Spleen (tissue), 11 donors: ENCODE measurements around the gene RPRD1B. TPM values are rescaled to one million over a fixed set of nuclear protein-coding genes. Genes with fewer than 3 reads are reported as not detected.
"Not testable (repeated sequence)": the region's sequence is repeated elsewhere in the genome, so short reads cannot be mapped to it uniquely, and the experiment has no call there.

Source experiments
- DNase-seq: peaks from one replicate; pipeline ENCODE4 v3.0.0-alpha.2; 2020
- H3K27ac ChIP-seq, 8 donors: fragments of 200-600 bp; sonication (generic) in 7 of 8; 1 replicate in 4 of 8; 2 replicates in 4 of 8; pipeline versions ENCODE4 v1.5.0 to v1.8.0; 2016 to 2021; ENCODE audit warnings: inconsistent platforms in 4 of 8, mild to moderate bottlenecking in 4 of 8, moderate library complexity in 1 of 8
- H3K27me3 ChIP-seq, 7 donors: fragments of 200-600 bp; sonication (generic) in 6 of 7; replicated peaks in 1 of 7; 1 replicate in 4 of 7; 2 replicates in 3 of 7; pipeline versions ENCODE4 v1.5.0 to v1.8.0; 2016 to 2021; ENCODE audit warnings: inconsistent platforms in 3 of 7, mild to moderate bottlenecking in 1 of 7
- H3K36me3 ChIP-seq, 6 donors: fragments of 200-600 bp; sonication (generic) in 5 of 6; 1 replicate in 4 of 6; 2 replicates in 2 of 6; pipeline versions ENCODE4 v1.5.0 to v1.8.0; 2016 to 2021; ENCODE audit warnings: inconsistent platforms in 2 of 6
- H3K4me1 ChIP-seq, 6 donors: fragments of 200-600 bp; sonication (generic) in 5 of 6; 1 replicate in 3 of 6; 2 replicates in 3 of 6; pipeline versions ENCODE4 v1.5.0 to v1.8.0; 2016 to 2021; ENCODE audit warnings: inconsistent platforms in 3 of 6
- H3K4me3 ChIP-seq, 8 donors: fragments of 200-600 bp; sonication (generic) in 7 of 8; 1 replicate in 4 of 8; 2 replicates in 4 of 8; pipeline versions ENCODE4 v1.5.0 to v1.8.0; 2016 to 2021; ENCODE audit warnings: inconsistent platforms in 4 of 8, mild to moderate bottlenecking in 4 of 8, moderate library complexity in 2 of 8
- H3K9me3 ChIP-seq, 8 donors: fragments of 200-600 bp; sonication (generic) in 7 of 8; 1 replicate in 4 of 8; 2 replicates in 4 of 8; pipeline versions ENCODE4 v1.5.0 to v1.8.0; 2016 to 2021; ENCODE audit warnings: inconsistent platforms in 4 of 8
- POLR2A ChIP-seq, 3 donors: fragments of 450-650 bp; IDR thresholded peaks; one replicate each; pipeline ENCODE4 v1.5.1; 2017; ENCODE audit warnings: antibody characterized with exemption in 3 of 3, mild to moderate bottlenecking in 1 of 3
- POLR2AphosphoS5 ChIP-seq, 3 donors: sonication (generic); formaldehyde crosslinking; IDR thresholded peaks; one replicate each; pipeline ENCODE4 v1.5.1; 2017; ENCODE audit warnings: antibody characterized with exemption in 3 of 3
- WGBS, 5 donors: extraction: QIAGEN DNeasy Blood & Tissue Kit in 3 of 5; methylation state at CpG; one replicate each; pipeline versions ENCODE4 v1.1.5 to v1.1.7; 2013 to 2018; 5-methylcytosine and 5-hydroxymethylcytosine counted together
- intact Hi-C: fragments of 100-400 bp; cut with DNase I; formaldehyde crosslinking; loops from one replicate; pipeline ENCODE4 v1.15.0; 2023; ENCODE audit warnings: low total_unique reads
- polyA plus RNA-seq, 3 donors: library from polyadenylated mRNA; stranded (reverse); fragments of 200-250 nt; gene quantifications; one replicate each; pipeline ENCODE4 v1.2.1, GENCODE V29; 2013
- total RNA-seq, 7 donors: library from RNA; depleted of rRNA in 3 of 7; stranded (reverse); fragments of >200 nt in 3 of 7; fragmentation: NEBNext Ultra II Directional in 4 of 7; extraction: Animal tissue kit (Norgen Biotek cat#: 25700) in 4 of 7; gene quantifications; one replicate each; pipeline versions ENCODE4 v1.1.0 to v1.2.1, GENCODE V29; 2016 to 2021
- TF ChIP-seq, protein P1 (sequence below), 11 experiments: fragments of 200-600 bp in 7 of 11; fragments of 450-650 bp in 4 of 11; sonication (generic) in 4 of 11; IDR thresholded peaks in 8 of 11; conservative IDR thresholded peaks in 3 of 11; 1 replicate in 7 of 11; 2 replicates in 4 of 11; pipeline versions ENCODE4 v1.4.0 to v1.8.0; 2016 to 2021; ENCODE audit warnings: antibody characterized with exemption in 11 of 11, inconsistent platforms in 4 of 11, mild to moderate bottlenecking in 1 of 11
- donor health status: healthy with polysubstance abuse.
- donor health status: DM: no; HTN: no; CAD: no; lungs with moderate emphysema.
- donor health status: DM: no; HTN: no; CAD: no.
- donor health status: Bipolar disorder and iron deficiency.
- donor health status: healthy.
- donor health status: DM: no; HTN: no; CAD: no.
- donor health status: DM: yes; HTN: yes; CAD: no.

RPRD1B gene
- total and polyA plus RNA-seq, 10 donors = 7.1 to 42.0 (median 31.2) TPM

DNA sequence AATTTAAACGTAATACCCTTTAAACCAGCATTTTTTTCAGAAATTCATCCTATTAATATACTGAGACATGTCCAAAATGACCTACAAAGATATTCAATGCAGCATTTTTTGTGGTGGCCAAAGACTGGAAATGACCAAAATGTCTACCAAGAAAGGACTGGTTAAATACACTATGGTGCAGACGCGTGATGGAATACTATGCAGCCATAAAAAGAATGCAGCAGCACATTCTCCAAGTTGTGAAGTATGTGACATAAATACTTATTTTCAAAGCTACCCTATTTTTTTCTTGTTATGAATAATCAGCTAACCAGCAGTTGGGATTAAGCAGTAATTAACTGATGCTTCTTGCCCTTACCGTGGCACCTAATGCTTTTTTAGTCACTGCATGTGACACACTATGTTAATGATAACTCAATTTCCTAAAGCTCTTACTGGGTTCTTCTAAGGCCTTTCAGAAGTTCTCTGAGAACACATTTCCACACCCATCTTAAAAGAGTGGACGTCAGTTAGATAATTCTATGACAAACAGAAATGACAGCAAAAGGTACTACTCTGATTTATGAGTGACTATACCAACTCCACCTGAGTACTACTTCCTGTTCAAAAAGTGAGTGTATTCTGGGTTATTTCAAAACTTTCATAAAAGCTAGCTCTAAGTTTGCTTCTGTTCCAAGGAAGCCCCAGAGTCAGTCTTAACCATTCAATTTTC, 25.2 kb upstream of the RPRD1B start:
- H3K4me3 ChIP-seq = no peak overlapping the region
- H3K9me3 ChIP-seq = no peaks in the 10 kb centered on the region
- H3K4me1 ChIP-seq = no peaks in the 10 kb centered on the region
- H3K27ac ChIP-seq = no peak overlapping the region
- intact Hi-C loops = no loop called here
- WGBS, 5 donors = 93 to 97% (median 94%) methylated on average over 5 of the region's 5 CpGs
- H3K36me3 ChIP-seq = peaks cover 6 to 100% (median 31%) of the 10 kb centered on the region in 6 donors
- TF ChIP-seq, protein P1, sequence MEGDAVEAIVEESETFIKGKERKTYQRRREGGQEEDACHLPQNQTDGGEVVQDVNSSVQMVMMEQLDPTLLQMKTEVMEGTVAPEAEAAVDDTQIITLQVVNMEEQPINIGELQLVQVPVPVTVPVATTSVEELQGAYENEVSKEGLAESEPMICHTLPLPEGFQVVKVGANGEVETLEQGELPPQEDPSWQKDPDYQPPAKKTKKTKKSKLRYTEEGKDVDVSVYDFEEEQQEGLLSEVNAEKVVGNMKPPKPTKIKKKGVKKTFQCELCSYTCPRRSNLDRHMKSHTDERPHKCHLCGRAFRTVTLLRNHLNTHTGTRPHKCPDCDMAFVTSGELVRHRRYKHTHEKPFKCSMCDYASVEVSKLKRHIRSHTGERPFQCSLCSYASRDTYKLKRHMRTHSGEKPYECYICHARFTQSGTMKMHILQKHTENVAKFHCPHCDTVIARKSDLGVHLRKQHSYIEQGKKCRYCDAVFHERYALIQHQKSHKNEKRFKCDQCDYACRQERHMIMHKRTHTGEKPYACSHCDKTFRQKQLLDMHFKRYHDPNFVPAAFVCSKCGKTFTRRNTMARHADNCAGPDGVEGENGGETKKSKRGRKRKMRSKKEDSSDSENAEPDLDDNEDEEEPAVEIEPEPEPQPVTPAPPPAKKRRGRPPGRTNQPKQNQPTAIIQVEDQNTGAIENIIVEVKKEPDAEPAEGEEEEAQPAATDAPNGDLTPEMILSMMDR (IDR thresholded peaks at IDR 0.05 in 8 of 11, conservative IDR thresholded peaks at IDR 0.05 in 3 of 11) = no peak
- TF ChIP-seq POLR2A (IDR thresholded peaks at IDR 0.05) (no peak), POLR2AphosphoS5 (IDR thresholded peaks at IDR 0.05) (no peak)
- DNase-seq = no peak
- H3K27me3 ChIP-seq = no peaks in the 10 kb centered on the region

- H3K4me1 ChIP-seq, H3K9me3 ChIP-seq, H3K4me3 ChIP-seq, H3K27ac ChIP-seq, DNase-seq, intact Hi-C loops, H3K27me3 ChIP-seq: not testable (repeated sequence)
- 97 to 100% (median 98%) methylated on average over 5 of the region's 5 CpGs for WGBS, 5 donors
- H3K36me3 ChIP-seq = peaks cover 6 to 100% (median 30%) of the 10 kb centered on the region in 6 donors
These were observed 24.1 kb upstream of the RPRD1B start for GRCh38 chr20:38009416-38009815.

GRCh38 chr20:38011696-38012095, 21.9 kb upstream of the RPRD1B start:
- WGBS, 5 donors = 90 to 98% (median 97%) methylated on average over 5 of the region's 5 CpGs
- TF ChIP-seq, protein P1 (IDR thresholded peaks at IDR 0.05 in 8 of 11, conservative IDR thresholded peaks at IDR 0.05 in 3 of 11) = no peak
- no peak for TF ChIP-seq POLR2A (IDR thresholded peaks at IDR 0.05)
- TF ChIP-seq POLR2AphosphoS5 (IDR thresholded peaks at IDR 0.05) = no peak
- DNase-seq = no peak

GRCh38 chr20:38012332-38012731, 21.2 kb upstream of the RPRD1B start:
- peaks cover 6 to 100% (median 51%) of the 10 kb centered on the region in 6 donors for H3K36me3 ChIP-seq
- DNase-seq = no peak
- H3K4me1 ChIP-seq = no peaks in the 10 kb centered on the region
- TF ChIP-seq, protein P1 (IDR thresholded peaks at IDR 0.05 in 8 of 11, conservative IDR thresholded peaks at IDR 0.05 in 3 of 11) = no peak
- TF ChIP-seq POLR2A (IDR thresholded peaks at IDR 0.05) = no peak
- no peak for TF ChIP-seq POLR2AphosphoS5 (IDR thresholded peaks at IDR 0.05)
- H3K9me3 ChIP-seq = peaks cover 0 to 4% (median 1%) of the 10 kb centered on the region in 8 donors
- intact Hi-C loops = no loop called here
- H3K27ac ChIP-seq = no peak overlapping the region
- WGBS, 5 donors = 96 to 100% (median 97%) methylated on average over 8 of the region's 8 CpGs
- H3K4me3 ChIP-seq = no peak overlapping the region
- H3K27me3 ChIP-seq = no peaks in the 10 kb centered on the region

More at GRCh38 chr20:38011696-38012095, 21.9 kb upstream of the RPRD1B start:
- Histone ChIP-seq H3K4me1 (no peaks in the 10 kb centered on the region), H3K4me3 (no peak overlapping the region), H3K9me3 (no peaks in the 10 kb centered on the region), H3K27me3 (no peaks in the 10 kb centered on the region), H3K36me3 (peaks cover 6 to 100% (median 45%) of the 10 kb centered on the region in 6 donors), H3K27ac (no peak overlapping the region)
- intact Hi-C loops = no loop called here
